ENCODE results near the gene MSRB3.

DNA sequence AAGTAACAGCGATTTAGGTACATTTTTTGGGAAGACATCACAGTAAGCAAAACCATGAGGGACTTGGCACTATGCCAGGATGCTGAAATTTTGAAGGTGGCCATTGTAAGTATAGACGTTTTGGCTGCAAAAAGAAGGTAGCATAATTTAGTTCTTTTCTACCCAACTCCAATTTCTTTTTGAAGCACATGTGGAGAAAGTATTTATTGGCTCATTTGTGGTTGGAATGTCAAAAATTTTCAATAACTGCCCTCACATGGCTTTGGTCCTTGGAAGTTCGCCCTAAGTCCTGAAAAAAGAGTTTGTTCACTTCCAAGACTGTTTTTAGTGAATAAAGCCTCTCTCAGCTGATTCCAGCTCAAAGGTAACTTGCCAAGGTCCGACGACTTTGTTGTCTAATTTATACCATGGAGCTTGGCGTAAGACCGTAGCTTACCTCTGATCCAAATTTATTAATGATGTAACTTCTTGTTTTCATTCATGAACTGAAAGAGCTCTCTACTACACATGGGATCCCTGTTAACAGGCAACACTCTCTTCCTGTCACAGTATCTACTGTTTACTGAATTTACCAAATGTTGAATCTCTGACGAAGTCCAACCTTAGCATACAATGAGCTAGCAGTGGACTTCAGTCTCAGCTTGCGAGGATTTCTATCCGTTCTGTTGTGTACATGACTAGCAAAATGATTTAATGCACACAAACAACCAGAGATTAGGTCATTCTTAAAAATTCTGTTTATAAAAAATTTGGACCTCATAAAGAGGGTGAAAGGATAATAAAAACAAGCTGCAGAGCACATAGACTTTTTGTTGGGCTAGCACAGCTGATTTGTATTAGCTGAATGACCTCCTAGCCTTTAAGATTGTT lies 49.0 kb downstream of the MSRB3 start:
- TF ChIP-seq, protein P1, sequence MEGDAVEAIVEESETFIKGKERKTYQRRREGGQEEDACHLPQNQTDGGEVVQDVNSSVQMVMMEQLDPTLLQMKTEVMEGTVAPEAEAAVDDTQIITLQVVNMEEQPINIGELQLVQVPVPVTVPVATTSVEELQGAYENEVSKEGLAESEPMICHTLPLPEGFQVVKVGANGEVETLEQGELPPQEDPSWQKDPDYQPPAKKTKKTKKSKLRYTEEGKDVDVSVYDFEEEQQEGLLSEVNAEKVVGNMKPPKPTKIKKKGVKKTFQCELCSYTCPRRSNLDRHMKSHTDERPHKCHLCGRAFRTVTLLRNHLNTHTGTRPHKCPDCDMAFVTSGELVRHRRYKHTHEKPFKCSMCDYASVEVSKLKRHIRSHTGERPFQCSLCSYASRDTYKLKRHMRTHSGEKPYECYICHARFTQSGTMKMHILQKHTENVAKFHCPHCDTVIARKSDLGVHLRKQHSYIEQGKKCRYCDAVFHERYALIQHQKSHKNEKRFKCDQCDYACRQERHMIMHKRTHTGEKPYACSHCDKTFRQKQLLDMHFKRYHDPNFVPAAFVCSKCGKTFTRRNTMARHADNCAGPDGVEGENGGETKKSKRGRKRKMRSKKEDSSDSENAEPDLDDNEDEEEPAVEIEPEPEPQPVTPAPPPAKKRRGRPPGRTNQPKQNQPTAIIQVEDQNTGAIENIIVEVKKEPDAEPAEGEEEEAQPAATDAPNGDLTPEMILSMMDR (IDR thresholded peaks at IDR 0.05; ENCODE audit: low read depth, low read length), result no peak
- no peak for TF ChIP-seq EZH2phosphoT487 (IDR thresholded peaks at IDR 0.05; ENCODE audit: low read depth)
